Activated CD8-positive, alpha-beta T cell treated with anti-CD3 and anti-CD28 coated beads for 36 hours (primary cell): ENCODE data around the gene ADA. TPM values are rescaled to one million over a fixed set of nuclear protein-coding genes. Genes with fewer than 3 reads are reported as not detected.

Source experiments
- ATAC-seq: fragments of 200-7000 bp; cut with Tn5 transposase; one replicate; pipeline ENCODE4 v1.10.0; 2021; ENCODE audit warnings: mild to moderate bottlenecking, moderate library complexity
- CTCF ChIA-PET: fragments of 350-600 bp; sonication (Branson Sonifier 250); formaldehyde crosslinking; loops from one replicate; lab custom pipeline; 2021; ENCODE audit warnings: antibody characterized with exemption; lab: Charles Lee
- POLR2A ChIA-PET: fragments of 350-600 bp; sonication (Branson Sonifier 250); formaldehyde crosslinking; loops from one replicate; lab custom pipeline; 2021; ENCODE audit warnings: antibody characterized with exemption; lab: Charles Lee
- DNase-seq: peaks from one replicate; pipeline ENCODE4 v3.0.0-alpha.2; 2020
- H3K27ac Mint-ChIP-seq: one replicate; pipeline ENCODE4 v1.8.0; 2021; ENCODE audit warnings: mild to moderate bottlenecking, mixed read lengths
- H3K27me3 Mint-ChIP-seq: one replicate; pipeline ENCODE4 v1.8.0; 2021; ENCODE audit warnings: mixed read lengths
- H3K36me3 Mint-ChIP-seq: one replicate; pipeline ENCODE4 v1.8.0; 2021; ENCODE audit warnings: low read depth, mixed read lengths
- H3K4me1 Mint-ChIP-seq: one replicate; pipeline ENCODE4 v1.8.0; 2021; ENCODE audit warnings: low read depth, mixed read lengths
- H3K4me3 Mint-ChIP-seq: one replicate; pipeline ENCODE4 v1.8.0; 2021; ENCODE audit warnings: mild to moderate bottlenecking, moderate library complexity, mixed read lengths
- H3K9me3 Mint-ChIP-seq: one replicate; pipeline ENCODE4 v1.8.0; 2021; ENCODE audit warnings: mixed read lengths
- intact Hi-C: fragments of 100-400 bp; cut with micrococcal nuclease; formaldehyde crosslinking; loops from one replicate; pipeline ENCODE4 v1.10.0; 2022
- total RNA-seq, 2 experiments: library from RNA; stranded (reverse); gene quantifications; one replicate each; pipeline ENCODE4 v1.2.3, GENCODE V29; 2021
- TF ChIP-seq, protein P1 (sequence below): fragments of 200-600 bp; IDR thresholded peaks from one replicate; pipeline ENCODE4 v1.8.0; 2022; ENCODE audit warnings: antibody characterized with exemption, mild to moderate bottlenecking

Gene ADA
- total RNA-seq, 2 experiments from 2014 or later: 32.8 to 36.7 TPM

DNA sequence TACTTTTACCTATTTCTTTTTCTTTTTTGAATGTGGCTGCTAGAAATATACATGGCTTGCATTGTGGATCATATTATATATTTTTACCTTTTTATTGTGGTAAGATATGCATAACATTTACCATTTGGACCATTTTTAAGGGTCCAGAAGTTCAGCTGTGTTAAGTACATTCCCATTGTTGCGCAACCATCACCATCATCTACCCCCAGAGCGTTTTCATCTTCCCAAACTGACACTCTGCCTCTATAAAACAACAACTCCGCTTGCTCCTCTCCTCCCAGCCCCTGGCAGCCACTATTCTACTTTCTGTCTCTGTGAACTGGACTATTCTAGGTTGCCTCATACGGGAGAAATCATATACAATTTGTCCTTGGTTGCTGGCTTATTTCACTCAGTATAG lies 35.4 kb upstream of the ADA start:
- CTCF ChIA-PET: interaction anchor here (1.6 to 6.6 kb wide), 2 partner anchors 46 to 187 kb away, joined by 3 to 118 read pairs; no protein-coding TSS in a partner anchor
- intact Hi-C loops: loop anchor here (5.0 kb wide), 1 partner anchor 180 kb away; no protein-coding TSS in a partner anchor
- POLR2A ChIA-PET: no interaction called here
- Mint-ChIP-seq H3K36me3 (no peaks in the 10 kb centered on the region), H3K9me3 (no peaks in the 10 kb centered on the region), H3K27ac (no peak overlapping the region), H3K27me3 (peaks cover 2% of the 10 kb centered on the region), H3K4me3 (no peak overlapping the region), H3K4me1 (peaks cover 6% of the 10 kb centered on the region)
- ATAC-seq (no peak), DNase-seq (no peak)
- TF ChIP-seq, protein P1, sequence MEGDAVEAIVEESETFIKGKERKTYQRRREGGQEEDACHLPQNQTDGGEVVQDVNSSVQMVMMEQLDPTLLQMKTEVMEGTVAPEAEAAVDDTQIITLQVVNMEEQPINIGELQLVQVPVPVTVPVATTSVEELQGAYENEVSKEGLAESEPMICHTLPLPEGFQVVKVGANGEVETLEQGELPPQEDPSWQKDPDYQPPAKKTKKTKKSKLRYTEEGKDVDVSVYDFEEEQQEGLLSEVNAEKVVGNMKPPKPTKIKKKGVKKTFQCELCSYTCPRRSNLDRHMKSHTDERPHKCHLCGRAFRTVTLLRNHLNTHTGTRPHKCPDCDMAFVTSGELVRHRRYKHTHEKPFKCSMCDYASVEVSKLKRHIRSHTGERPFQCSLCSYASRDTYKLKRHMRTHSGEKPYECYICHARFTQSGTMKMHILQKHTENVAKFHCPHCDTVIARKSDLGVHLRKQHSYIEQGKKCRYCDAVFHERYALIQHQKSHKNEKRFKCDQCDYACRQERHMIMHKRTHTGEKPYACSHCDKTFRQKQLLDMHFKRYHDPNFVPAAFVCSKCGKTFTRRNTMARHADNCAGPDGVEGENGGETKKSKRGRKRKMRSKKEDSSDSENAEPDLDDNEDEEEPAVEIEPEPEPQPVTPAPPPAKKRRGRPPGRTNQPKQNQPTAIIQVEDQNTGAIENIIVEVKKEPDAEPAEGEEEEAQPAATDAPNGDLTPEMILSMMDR: no peak

DNA sequence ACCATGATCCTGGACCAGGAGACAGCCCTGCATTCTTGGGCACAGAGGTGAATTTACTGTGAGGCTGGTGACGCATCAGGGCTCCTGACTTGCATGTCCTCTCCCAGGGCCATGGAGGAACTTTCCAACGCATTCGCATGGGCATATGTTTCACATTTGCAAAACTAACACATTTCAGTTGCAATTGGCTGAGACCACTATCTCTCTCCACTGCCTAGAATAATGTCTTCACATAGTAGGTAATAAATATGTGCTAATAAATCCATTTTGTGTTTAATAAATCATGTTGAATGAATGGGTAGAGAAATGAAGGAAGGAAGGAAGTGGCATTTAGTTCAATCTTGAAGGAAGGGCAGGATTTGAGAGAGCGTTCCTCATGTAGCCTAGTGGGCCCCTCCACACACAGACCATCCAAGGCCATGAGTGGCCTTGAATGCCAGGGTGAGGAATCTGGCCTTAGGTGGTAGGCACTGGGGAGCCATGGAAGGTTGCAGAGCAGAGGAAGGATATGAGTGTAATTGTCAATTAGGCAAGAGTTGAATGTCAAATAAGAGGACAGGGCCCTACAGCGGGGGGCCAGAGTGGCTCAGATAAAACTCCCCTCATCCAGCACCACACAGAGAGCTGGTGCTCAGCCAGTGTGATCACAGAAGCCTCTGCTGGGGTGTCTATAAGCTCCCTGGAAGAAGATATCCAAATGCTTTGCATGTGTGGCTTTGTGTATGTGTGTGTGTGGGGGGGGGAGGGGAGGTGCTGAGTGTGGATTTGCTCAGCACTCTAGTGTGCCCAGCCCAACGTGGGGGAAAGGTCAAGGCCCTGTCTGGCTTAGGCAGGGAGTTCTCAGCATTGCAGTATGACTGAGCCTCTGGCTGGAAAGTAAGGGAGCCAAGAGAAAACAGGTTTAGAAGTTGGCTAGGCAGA lies 32.8 kb upstream of the ADA start:
- Mint-ChIP-seq H3K36me3 (no peaks in the 10 kb centered on the region), H3K4me3 (no peak overlapping the region), H3K4me1 (peaks cover 6% of the 10 kb centered on the region), H3K9me3 (no peaks in the 10 kb centered on the region), H3K27me3 (peaks cover 2% of the 10 kb centered on the region), H3K27ac (no peak overlapping the region)
- ChIA-PET POLR2A (interaction anchor here (0.6 to 1.5 kb wide), 5 partner anchors 8 to 48 kb away, joined by 3 to 7 read pairs (median 3); no protein-coding TSS in a partner anchor), CTCF (interaction anchor here (0.6 to 6.6 kb wide), 58 partner anchors 9 to 470 kb away, joined by 3 to 118 read pairs (median 5); partner anchors contain the start of genes ADA and KCNK15)
- TF ChIP-seq, protein P1: no peak
- ATAC-seq (no peak), DNase-seq (peak; percentile 15)
- intact Hi-C loops: loop anchor here (2.0 kb wide), 1 partner anchor 48 kb away; no protein-coding TSS in a partner anchor

DNA sequence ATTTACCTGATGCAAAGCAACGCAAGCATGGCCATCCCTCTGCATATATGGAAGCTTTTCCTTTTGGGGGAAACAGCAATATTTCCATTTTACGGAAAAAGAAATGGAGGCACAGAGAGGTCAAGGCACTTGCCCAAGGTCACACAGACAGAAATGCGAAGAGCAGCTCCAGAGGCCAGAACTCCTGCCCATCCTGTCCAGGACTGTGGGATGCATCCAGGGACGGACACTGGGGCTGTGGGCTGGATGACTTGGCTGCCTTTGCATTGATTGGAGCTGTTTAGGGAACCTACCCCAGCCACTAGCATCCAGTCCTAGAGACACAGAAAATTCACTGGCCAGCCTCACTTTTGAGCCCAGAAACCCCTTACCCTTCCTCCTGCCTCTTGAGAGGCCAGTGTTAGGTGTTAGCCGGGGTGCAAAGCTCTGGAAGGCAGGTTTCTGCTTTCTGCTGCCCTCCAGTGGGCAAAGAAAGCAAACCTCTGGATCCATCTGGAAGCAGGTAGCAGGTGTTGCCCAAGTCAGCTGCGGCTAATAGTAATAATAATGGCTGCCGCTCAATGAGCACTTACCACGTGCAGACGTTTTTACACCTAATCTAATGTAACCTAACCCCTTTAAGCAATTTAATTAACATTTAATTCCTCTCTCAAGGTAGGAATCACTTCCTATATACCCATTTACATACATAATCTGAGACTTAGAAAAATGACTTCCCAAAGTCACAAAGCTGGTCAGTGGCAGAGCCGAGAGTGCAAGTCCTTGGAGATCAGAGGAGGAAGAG lies 32.0 kb upstream of the ADA start:
- intact Hi-C loops: loop anchor here (2.0 kb wide), 1 partner anchor 49 kb away; no protein-coding TSS in a partner anchor
- TF ChIP-seq, protein P1: peak; percentile 70
- no peaks in the 10 kb centered on the region for H3K9me3 Mint-ChIP-seq
- DNase-seq: peak; percentile 79
- POLR2A ChIA-PET: interaction anchor here (1.0 to 1.5 kb wide), 4 partner anchors 30 to 49 kb away, joined by 3 to 7 read pairs (median 4); no protein-coding TSS in a partner anchor
- ATAC-seq: peak; percentile 84
- H3K4me3 Mint-ChIP-seq: no peak overlapping the region
- CTCF ChIA-PET: interaction anchor here (0.8 to 6.6 kb wide), 46 partner anchors 10 to 565 kb away, joined by 3 to 118 read pairs (median 5); partner anchors contain the start of genes ADA and KCNK15
- H3K27me3 Mint-ChIP-seq: peaks cover 2% of the 10 kb centered on the region
- H3K36me3 Mint-ChIP-seq: no peaks in the 10 kb centered on the region
- H3K4me1 Mint-ChIP-seq: peaks cover 6% of the 10 kb centered on the region
- no peak overlapping the region for H3K27ac Mint-ChIP-seq

DNA sequence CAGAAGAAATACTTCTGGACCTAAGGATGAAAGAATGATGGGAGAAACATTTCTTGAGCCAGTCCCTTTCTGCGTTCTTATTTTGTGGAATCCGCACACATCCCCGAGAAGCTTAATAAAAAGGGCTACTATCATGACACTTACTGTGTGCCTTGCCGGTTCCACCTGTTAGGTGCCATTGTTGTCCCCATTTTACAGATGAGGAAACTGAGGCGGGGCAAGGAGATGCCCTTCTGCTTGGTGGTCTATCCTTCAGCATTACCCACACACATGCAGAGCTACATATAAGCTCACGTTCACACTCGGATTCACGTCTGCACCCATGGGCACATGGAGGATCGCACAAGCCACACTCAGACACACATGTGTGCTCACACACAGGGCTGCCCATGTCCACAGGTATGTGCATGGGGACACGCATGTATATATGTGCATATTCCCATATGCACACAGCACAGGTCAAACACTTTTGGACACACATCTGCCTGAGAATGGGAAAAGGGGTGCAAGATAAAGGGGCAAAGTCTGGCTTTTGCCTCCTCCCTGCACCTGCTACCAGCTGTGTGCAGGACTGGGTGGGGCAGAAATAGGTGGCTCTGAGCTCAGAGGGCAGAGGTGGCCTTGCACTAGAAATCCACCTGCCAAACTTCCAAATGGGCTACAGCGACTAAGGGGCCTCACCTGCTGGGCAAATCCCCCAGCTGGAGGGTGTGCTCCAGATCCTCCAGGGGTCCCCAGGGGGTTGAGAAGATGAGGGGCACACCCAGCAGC lies 30.5 kb upstream of the ADA start:
- CTCF ChIA-PET: interaction anchor here (0.7 to 6.6 kb wide), 15 partner anchors 32 to 297 kb away, joined by 3 to 118 read pairs (median 9); partner anchors contain the start of genes ADA and KCNK15
- DNase-seq (no peak), ATAC-seq (no peak)
- no peaks in the 10 kb centered on the region for H3K36me3 Mint-ChIP-seq
- peaks cover 6% of the 10 kb centered on the region for H3K4me1 Mint-ChIP-seq
- H3K27ac Mint-ChIP-seq: no peak overlapping the region
- intact Hi-C loops: no loop called here
- TF ChIP-seq, protein P1: no peak
- no peaks in the 10 kb centered on the region for H3K27me3 Mint-ChIP-seq
- POLR2A ChIA-PET: interaction anchor here (0.8 kb wide), 1 partner anchor 66 kb away, joined by 3 read pairs; no protein-coding TSS in a partner anchor
- H3K4me3 Mint-ChIP-seq: no peak overlapping the region
- H3K9me3 Mint-ChIP-seq: no peaks in the 10 kb centered on the region
